NCI-H1694 (cell line): ENCODE data around the gene IHH.

ENCODE experiments used
- DNase-seq: peaks from one replicate; lab custom pipeline; 2025; lab: John Stamatoyannopoulos, UW

The IHH gene

GRCh38 chr2:219018726-219019125, 42.0 kb downstream of the IHH start:
- DNase-seq: no peak

GRCh38 chr2:219018286-219018685, 42.4 kb downstream of the IHH start:
- no peak for DNase-seq

- no peak for DNase-seq
Measured at GRCh38 chr2:219017201-219017931, 43.4 kb downstream of the IHH start.

- no peak for DNase-seq
Measured at GRCh38 chr2:219016721-219017120, 44.0 kb downstream of the IHH start.

GRCh38 chr2:219010873-219011272, 49.8 kb downstream of the IHH start:
- no peak for DNase-seq

- peak; percentile 27 for DNase-seq
Measured at GRCh38 chr2:219010162-219010756, 50.5 kb downstream of the IHH start.

- no peak for DNase-seq
Measured at GRCh38 chr2:219009294-219009693, 51.4 kb downstream of the IHH start.
